Activated CD8-positive, alpha-beta memory T cell treated with anti-CD3 and anti-CD28 coated beads, Interleukin-2, amount 10 ng/mL, durations not matched to agents 7 days and 5 days (primary cell): ENCODE measurements around the gene FGFRL1. TPM values are rescaled to one million over a fixed set of nuclear protein-coding genes. Genes with fewer than 3 reads are reported as not detected.
"Not testable (repeated sequence)": the region's sequence is repeated elsewhere in the genome, so short reads cannot be mapped to it uniquely, and the experiment has no call there.

Experiments
- ATAC-seq: fragments of 150-1000 bp; cut with Tn5 transposase; one replicate; pipeline ENCODE4 v1.10.0; 2021; ENCODE audit warnings: moderate library complexity
- CTCF ChIA-PET: fragments of 350-600 bp; sonication (Branson Sonifier 250); formaldehyde crosslinking; loops from one replicate; lab custom pipeline; 2021; ENCODE audit warnings: antibody characterized with exemption; lab: Charles Lee
- DNase-seq: peaks from one replicate; pipeline ENCODE4 v3.0.0-alpha.2; 2020
- H3K27ac Mint-ChIP-seq: one replicate; pipeline ENCODE4 v1.8.0; 2021; ENCODE audit warnings: mild to moderate bottlenecking, mixed read lengths
- H3K27me3 Mint-ChIP-seq: one replicate; pipeline ENCODE4 v1.8.0; 2021; ENCODE audit warnings: mixed read lengths
- H3K36me3 Mint-ChIP-seq: one replicate; pipeline ENCODE4 v1.8.0; 2021; ENCODE audit warnings: mild to moderate bottlenecking, mixed read lengths
- H3K4me1 Mint-ChIP-seq: one replicate; pipeline ENCODE4 v1.8.0; 2021; ENCODE audit warnings: mixed read lengths
- H3K4me3 Mint-ChIP-seq: one replicate; pipeline ENCODE4 v1.8.0; 2021; ENCODE audit warnings: mild to moderate bottlenecking, moderate library complexity, mixed read lengths
- H3K9me3 Mint-ChIP-seq: one replicate; pipeline ENCODE4 v1.8.0; 2022; ENCODE audit warnings: low read depth, mixed read lengths
- total RNA-seq, 2 experiments: library from RNA; stranded (reverse); gene quantifications; one replicate each; pipeline ENCODE4 v1.2.3, GENCODE V29; 2021

FGFRL1 gene
- total RNA-seq, 2 experiments from 2014 or later, result 8.4 to 9.3 TPM

DNA sequence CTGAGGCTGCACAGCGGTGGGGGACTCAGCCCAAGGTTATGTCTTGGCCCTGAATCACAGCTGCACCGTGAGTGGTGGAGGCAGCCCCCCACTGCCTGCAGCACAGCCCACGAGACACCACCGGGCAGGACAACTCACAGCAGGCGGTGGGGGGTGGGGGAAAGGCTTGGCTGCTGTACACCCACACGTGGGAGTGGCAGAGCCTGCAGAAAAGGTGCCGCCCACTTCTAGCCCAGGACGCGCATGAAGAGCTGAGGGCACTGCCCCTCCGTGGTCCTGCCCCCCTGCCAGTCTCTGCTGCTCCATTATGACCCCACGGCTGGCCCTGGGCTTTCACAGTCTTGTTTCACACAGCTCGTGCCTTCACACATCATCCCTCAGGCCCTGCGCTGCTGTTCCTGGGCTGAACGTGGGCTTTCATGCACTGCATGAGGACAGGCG is 40.8 kb downstream of the FGFRL1 start:
- H3K4me3 Mint-ChIP-seq, result no peak overlapping the region
- no peak overlapping the region for H3K27ac Mint-ChIP-seq
- ATAC-seq (no peak), DNase-seq (no peak)
- no peaks in the 10 kb centered on the region for H3K9me3 Mint-ChIP-seq
- H3K4me1 Mint-ChIP-seq, result peaks cover 10% of the 10 kb centered on the region
- peaks cover 17% of the 10 kb centered on the region for H3K27me3 Mint-ChIP-seq
- H3K36me3 Mint-ChIP-seq, result no peaks in the 10 kb centered on the region
- CTCF ChIA-PET, result no interaction called here

DNA sequence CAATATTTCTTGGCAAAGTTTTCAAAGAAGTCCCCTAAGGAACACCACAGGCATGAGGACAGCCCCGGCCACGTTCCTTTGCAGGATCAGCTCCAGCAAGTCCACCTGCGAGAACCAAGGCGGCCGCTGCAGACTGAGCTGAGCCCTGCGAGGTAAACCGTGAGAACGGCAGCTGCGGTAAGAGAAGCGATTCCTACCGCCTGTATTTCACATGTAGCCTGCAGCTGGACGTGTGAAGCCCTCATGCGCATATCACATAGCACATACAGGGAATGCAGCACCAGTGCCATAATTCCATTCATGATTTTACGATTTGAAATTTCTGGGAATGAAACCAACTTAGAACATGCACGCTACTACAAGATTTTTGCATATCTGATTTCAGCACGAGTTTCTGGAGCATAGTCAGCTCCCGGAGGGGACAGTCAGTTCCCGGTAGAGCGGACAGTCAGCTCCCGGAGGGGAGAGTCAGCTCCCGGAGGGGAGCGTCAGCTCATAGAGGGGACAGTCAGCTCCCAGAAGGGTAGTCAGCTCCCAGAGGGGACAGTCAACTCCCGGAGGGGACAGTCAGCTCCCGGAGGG is 41.7 kb downstream of the FGFRL1 start:
- no peaks in the 10 kb centered on the region for H3K9me3 Mint-ChIP-seq
- H3K27me3 Mint-ChIP-seq, result peaks cover 15% of the 10 kb centered on the region
- H3K4me1 Mint-ChIP-seq, result peaks cover 10% of the 10 kb centered on the region
- CTCF ChIA-PET, result no interaction called here
- no peak overlapping the region for H3K27ac Mint-ChIP-seq
- H3K4me3 Mint-ChIP-seq, result no peak overlapping the region
- no peak for DNase-seq
- H3K36me3 Mint-ChIP-seq, result no peaks in the 10 kb centered on the region
- no peak for ATAC-seq

DNA sequence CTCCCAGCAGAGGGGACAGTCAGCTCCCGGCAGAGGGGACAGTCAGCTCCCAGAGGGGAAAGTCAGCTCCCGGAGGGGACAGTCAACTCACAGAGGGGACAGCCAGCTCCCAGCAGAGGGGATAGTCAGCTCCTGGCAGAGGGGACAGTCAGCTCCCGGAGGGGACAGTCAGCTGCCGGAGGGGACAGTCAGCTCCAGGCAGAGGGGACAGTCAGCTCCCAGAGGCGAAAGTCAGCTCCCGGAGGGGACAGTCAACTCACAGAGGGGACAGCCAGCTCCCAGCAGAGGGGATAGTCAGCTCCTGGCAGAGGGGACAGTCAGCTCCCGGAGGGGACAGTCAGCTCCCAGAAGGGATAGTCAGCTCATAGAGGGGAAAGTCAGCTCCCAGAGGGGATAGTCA is 42.5 kb downstream of the FGFRL1 start:
- CTCF ChIA-PET, H3K4me3 Mint-ChIP-seq, H3K9me3 Mint-ChIP-seq, ATAC-seq, DNase-seq, H3K27ac Mint-ChIP-seq, H3K36me3 Mint-ChIP-seq: not testable (repeated sequence)
- Mint-ChIP-seq H3K27me3 (peaks cover 15% of the 10 kb centered on the region), H3K4me1 (peaks cover 10% of the 10 kb centered on the region)

DNA sequence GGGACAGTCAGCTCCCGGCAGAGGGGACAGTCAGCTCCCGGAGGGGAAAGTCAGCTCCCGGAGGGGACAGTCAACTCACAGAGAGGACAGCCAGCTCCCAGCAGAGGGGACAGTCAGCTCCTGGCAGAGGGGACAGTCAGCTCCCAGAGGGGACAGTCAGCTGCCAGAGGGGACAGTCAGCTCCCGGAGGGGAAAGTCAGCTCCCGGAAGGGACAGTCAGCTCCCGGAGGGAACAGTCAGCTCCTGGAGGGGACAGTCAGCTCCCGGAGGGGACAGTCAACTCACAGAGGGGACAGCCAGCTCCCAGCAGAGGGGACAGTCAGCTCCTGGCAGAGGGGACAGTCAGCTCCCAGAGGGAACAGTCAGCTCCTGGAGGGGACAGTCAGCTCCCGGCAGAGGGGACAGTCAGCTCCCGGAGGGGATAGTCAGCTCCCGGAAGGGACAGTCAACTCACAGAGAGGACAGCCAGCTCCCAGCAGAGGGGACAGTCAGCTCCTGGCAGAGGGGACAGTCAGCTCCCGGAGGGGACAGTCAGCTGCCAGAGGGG is 43.3 kb downstream of the FGFRL1 start:
- not testable (repeated sequence) for DNase-seq, H3K36me3 Mint-ChIP-seq, H3K9me3 Mint-ChIP-seq, H3K4me3 Mint-ChIP-seq, ATAC-seq, H3K27ac Mint-ChIP-seq
- Mint-ChIP-seq H3K4me1 (peaks cover 10% of the 10 kb centered on the region), H3K27me3 (peaks cover 19% of the 10 kb centered on the region)
- CTCF ChIA-PET, result interaction anchor here (1.1 to 1.6 kb wide), 3 partner anchors 76 to 312 kb away, joined by 3 read pairs; no protein-coding TSS in a partner anchor

DNA sequence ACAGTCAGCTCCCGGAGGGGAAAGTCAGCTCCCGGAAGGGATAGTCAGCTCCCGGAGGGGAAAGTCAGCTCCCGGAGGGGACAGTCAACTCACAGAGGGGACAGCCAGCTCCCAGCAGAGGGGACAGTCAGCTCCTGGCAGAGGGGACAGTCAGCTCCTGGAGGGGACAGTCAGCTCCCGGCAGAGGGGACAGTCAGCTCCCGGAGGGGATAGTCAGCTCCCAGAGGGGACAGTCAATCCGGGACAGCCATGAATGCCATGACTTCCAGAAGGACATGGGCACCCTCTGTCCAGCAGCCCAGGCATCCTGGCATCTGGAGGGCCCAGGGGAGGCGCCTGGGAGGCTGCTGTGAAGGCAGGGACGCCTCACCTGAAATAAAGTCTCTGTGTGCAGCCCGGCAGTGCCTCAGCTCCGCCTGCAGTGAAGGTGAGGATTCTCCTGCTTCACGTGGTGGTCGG is 43.8 kb downstream of the FGFRL1 start:
- H3K36me3 Mint-ChIP-seq, DNase-seq, H3K9me3 Mint-ChIP-seq: not testable (repeated sequence)
- H3K4me3 Mint-ChIP-seq, result peak overlapping the region; percentile 21
- peaks cover 19% of the 10 kb centered on the region for H3K27me3 Mint-ChIP-seq
- H3K4me1 Mint-ChIP-seq, result peaks cover 10% of the 10 kb centered on the region
- peak; percentile 18 for ATAC-seq
- peak overlapping the region; percentile 67 for H3K27ac Mint-ChIP-seq
- CTCF ChIA-PET, result interaction anchor here (1.1 to 1.6 kb wide), 3 partner anchors 76 to 313 kb away, joined by 3 read pairs; no protein-coding TSS in a partner anchor

DNA sequence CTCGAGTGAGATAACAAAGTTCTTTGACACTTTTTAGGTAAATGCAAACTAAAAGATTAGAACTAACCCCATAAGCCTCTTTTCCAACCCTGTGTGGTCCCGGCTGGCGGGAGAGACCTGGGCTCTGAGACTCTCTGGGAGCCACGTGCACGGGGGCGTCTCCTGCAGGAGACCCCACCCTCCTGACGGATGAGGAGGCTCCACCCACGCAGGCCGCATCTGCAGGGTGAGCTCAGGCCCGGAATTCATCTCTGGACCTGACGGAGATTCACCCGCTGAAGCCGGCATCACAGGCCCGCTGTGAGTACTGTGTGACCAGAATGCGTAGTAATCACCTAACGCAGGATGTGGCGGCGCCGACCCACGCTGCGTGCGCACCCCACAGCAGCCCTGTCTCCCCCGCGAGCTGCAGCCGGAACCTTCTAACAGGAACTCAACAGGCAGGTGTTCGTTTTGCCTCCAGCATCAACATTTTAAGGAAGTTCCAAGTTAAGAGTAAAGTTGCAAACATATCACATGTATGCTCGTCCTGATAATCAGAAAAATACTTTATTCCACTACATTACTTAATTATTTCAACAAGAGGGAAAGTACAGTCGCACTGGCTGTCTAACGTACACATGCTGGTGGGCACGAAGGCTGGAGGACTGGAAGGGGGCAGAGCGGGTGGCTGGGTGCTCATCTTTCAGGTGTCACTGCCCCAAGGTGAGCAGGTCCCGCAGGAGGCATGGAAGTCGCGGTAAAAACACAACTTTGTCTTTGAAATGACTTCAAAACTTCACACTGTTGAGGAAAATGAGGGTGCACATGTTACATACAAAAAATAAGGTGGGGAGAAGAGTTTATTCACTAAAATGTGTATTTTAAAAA is 44.5 kb downstream of the FGFRL1 start:
- Mint-ChIP-seq H3K9me3 (no peaks in the 10 kb centered on the region), H3K27ac (peak overlapping the region; percentile 67), H3K4me1 (peaks cover 10% of the 10 kb centered on the region), H3K4me3 (peak overlapping the region; percentile 21), H3K36me3 (no peaks in the 10 kb centered on the region), H3K27me3 (peaks cover 23% of the 10 kb centered on the region)
- CTCF ChIA-PET, result interaction anchor here (1.1 to 1.6 kb wide), 3 partner anchors 75 to 313 kb away, joined by 3 read pairs; no protein-coding TSS in a partner anchor
- DNase-seq (peak; percentile 89), ATAC-seq (peak; percentile 99)

DNA sequence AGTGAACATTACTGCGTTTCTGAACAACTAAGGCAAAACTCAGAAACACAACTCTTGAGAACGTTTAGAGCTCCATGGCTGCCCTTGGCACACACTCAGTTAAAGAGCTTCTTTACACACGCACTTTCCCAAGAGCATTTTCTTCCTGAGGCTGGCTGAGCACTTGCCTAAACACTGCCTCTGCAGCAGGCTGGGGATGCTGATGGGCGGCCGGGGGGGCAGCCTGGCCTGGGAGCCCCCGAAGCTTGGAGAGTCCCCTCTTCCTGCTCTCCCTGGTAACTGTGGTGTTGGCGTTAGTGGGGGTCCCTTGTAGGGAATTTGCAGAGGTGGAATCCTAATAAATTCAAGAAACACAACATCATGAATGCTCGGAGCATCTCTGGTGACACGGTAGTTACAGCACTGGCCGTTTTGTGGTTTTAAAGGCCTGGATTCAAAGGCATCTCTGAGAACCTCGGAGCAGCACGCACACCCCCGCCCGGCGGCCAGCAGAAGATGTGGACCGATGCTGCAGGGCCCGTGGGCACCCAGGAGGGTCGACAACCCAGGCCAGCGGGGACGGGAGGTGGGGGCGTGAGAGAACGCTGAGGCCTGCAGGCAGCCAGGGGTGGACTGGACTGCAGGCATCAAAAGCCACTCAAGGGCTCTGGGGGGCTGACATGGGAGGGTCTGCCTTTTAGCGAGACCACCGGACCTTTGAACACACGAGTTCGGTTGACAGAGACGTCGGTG is 45.4 kb downstream of the FGFRL1 start:
- Mint-ChIP-seq H3K36me3 (no peaks in the 10 kb centered on the region), H3K4me3 (no peak overlapping the region), H3K27ac (no peak overlapping the region), H3K27me3 (peaks cover 28% of the 10 kb centered on the region), H3K4me1 (peaks cover 10% of the 10 kb centered on the region), H3K9me3 (no peaks in the 10 kb centered on the region)
- ATAC-seq, result no peak
- CTCF ChIA-PET, result no interaction called here
- no peak for DNase-seq

DNA sequence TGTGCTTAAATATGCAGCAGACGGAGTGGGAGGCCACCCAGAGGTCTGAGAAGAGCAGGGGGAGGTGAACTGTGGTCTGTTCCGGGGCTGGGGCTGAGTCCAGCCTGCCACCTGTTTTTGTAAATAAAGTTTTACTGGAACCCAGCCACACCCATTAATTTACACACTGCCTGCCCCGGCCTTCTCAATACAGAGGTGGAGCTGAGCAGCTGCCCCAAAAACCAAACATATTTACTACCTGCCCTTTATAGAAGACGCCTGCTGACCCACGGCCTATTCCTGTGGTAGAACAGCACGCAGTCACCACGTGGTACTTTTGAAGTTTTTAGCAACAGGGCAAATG is 45.9 kb downstream of the FGFRL1 start:
- Mint-ChIP-seq H3K9me3 (no peaks in the 10 kb centered on the region), H3K27me3 (peaks cover 33% of the 10 kb centered on the region), H3K27ac (no peak overlapping the region), H3K4me1 (peaks cover 15% of the 10 kb centered on the region), H3K4me3 (no peak overlapping the region), H3K36me3 (no peaks in the 10 kb centered on the region)
- ATAC-seq, result no peak
- CTCF ChIA-PET, result no interaction called here
- DNase-seq, result no peak

DNA sequence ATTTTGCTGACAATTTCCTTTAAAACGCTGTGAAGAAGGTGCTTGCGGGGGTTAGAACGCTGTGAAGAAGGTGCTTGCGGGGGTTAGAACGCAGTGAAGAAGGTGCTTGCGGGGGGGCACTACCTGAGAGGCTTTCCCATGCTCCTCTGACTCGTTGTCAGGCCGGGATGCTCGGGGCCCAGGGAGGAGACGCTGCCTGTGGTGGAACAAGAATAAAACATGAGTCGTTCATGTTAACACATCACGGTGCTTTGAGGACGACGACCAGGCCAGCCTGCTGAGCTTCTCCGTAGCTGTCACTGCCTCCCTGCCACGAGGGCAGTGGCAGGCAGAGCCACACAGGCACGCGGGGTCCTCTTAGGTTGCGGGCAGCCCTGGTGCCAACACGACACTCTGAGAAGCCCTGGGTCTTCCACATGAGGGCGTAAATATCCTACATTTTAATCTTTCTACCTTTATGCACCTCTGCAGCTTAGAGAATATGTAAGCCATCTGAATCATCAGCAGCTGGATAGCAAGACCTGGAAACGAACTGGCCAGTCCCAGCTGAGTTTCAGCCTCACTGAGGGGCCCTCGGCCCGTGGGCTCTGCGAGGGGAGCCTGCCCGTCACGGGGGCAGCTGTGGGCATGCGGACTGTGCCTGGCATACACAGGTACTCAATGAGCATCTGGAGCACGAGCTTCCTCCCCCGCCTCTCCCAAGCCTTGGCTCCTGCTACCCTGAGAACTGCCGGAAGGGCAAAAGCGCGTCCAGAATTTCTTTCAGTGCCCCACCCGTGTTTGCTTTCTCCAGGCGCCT is 47.0 kb downstream of the FGFRL1 start:
- H3K27ac Mint-ChIP-seq, result no peak overlapping the region
- H3K4me3 Mint-ChIP-seq, result no peak overlapping the region
- CTCF ChIA-PET, result no interaction called here
- H3K4me1 Mint-ChIP-seq, result peaks cover 18% of the 10 kb centered on the region
- ATAC-seq (no peak), DNase-seq (no peak)
- peaks cover 35% of the 10 kb centered on the region for H3K27me3 Mint-ChIP-seq
- no peaks in the 10 kb centered on the region for H3K9me3 Mint-ChIP-seq
- H3K36me3 Mint-ChIP-seq, result no peaks in the 10 kb centered on the region

DNA sequence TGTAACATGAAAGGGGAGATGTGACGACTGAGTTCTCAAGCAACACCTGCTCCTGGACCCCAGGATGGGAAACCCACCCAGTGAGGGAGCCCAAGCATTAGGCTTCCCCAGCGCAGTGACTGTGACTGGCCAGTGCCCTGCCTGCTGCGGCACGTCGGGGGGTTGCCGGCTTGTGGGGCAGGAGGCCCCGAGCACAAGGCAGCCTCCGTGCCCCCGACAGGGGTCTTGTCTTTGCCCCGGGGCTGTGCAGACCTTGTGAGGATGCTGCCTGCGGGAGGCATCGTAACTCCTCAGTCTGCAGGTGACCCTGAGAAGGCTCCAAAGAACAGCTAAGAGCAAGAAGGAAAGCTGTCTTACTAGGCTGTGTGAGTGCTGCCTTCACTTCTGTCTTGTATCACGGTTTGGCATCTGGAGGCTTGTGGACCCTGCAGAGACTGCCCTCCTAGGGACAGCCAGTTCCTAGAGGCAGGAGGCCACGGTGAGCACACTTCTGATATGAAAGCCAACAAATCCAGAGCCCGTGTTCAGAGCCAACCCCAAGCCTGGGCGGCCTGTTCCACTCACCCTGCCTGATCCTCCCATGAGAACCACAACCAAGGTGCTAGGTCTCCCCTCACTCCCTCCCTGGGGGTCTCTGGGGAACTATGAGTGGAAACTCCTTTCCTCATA is 47.7 kb downstream of the FGFRL1 start:
- peaks cover 18% of the 10 kb centered on the region for H3K4me1 Mint-ChIP-seq
- H3K27me3 Mint-ChIP-seq, result peaks cover 38% of the 10 kb centered on the region
- CTCF ChIA-PET, result no interaction called here
- no peak overlapping the region for H3K4me3 Mint-ChIP-seq
- no peaks in the 10 kb centered on the region for H3K9me3 Mint-ChIP-seq
- H3K27ac Mint-ChIP-seq, result no peak overlapping the region
- ATAC-seq, result no peak
- no peaks in the 10 kb centered on the region for H3K36me3 Mint-ChIP-seq
- no peak for DNase-seq

DNA sequence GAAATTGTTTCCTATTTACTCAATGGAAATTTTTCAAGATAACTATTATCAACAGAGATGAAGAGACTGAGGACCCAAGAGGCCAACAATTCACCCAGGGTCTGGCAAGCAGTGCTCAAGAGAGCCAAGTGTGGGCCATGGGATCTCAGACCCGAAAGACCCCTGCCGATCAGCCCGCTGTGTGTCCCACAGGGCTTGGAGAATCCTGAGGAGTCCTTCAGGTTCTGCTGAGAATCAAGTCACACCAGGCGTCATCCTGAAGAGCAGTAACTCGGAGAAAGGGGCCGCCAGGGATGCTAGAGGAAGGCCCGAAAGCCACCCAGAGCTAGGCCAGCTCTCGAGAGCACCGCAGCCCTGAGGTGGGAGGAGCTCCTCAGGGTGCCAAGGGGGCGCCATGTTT is 48.7 kb downstream of the FGFRL1 start:
- ATAC-seq (no peak), DNase-seq (no peak)
- CTCF ChIA-PET, result no interaction called here
- Mint-ChIP-seq H3K27ac (no peak overlapping the region), H3K4me1 (peaks cover 18% of the 10 kb centered on the region), H3K9me3 (no peaks in the 10 kb centered on the region), H3K27me3 (peaks cover 46% of the 10 kb centered on the region), H3K4me3 (no peak overlapping the region), H3K36me3 (no peaks in the 10 kb centered on the region)

DNA sequence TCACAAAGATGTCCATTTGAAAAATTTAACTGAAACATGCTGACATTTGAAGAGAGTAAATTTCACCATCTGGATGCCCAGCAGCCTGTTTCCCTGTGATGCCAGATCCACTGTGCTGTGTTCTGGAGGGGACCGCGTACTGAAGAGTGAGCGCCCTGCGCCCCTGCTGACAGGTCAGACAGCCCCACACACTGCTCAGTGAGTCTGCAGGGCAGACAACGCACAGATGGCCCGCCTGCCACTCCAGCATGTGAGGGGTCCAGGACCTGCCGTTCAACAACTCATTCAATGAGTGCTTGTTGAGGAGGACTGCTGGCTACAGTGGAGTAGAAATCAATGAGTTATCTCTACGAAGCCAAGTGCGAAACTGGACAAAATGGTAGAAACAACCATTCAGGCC is 49.2 kb downstream of the FGFRL1 start:
- DNase-seq, result no peak
- H3K4me3 Mint-ChIP-seq, result no peak overlapping the region

More for the DNA sequence above, 49.2 kb downstream of the FGFRL1 start:
- H3K9me3 Mint-ChIP-seq, result no peaks in the 10 kb centered on the region
- H3K27ac Mint-ChIP-seq, result no peak overlapping the region
- peaks cover 16% of the 10 kb centered on the region for H3K4me1 Mint-ChIP-seq
- H3K27me3 Mint-ChIP-seq, result peaks cover 43% of the 10 kb centered on the region
- no peaks in the 10 kb centered on the region for H3K36me3 Mint-ChIP-seq
- ATAC-seq, result no peak
- CTCF ChIA-PET, result no interaction called here
